Loucy (cell line): ENCODE data around the gene TBC1D8B.

Source experiments
- H2AFZ ChIP-seq: fragments of 200-600 bp; sonication (generic); 2 replicates; pipeline ENCODE4 v1.6.0; 2016; ENCODE audit warnings: antibody characterized with exemption, mild to moderate bottlenecking, low read length, moderate library complexity
- H3F3A ChIP-seq: fragments of 200-600 bp; 2 replicates; pipeline ENCODE4 v1.6.0; 2016; ENCODE audit warnings: antibody characterized with exemption, low read depth, mild to moderate bottlenecking
- H3K27me3 ChIP-seq: fragments of 200-600 bp; sonication (generic); 2 replicates; pipeline ENCODE4 v1.6.1; 2014; ENCODE audit warnings: low read length, mild to moderate bottlenecking; ENCODE audit not compliant: insufficient read depth, poor library complexity, severe bottlenecking
- H3K36me3 ChIP-seq: fragments of 200-600 bp; sonication (generic); 2 replicates; pipeline ENCODE4 v1.6.1; 2016; ENCODE audit warnings: low read length; ENCODE audit not compliant: insufficient read depth
- H3K4me1 ChIP-seq: fragments of 200-600 bp; sonication (generic); 2 replicates; pipeline ENCODE4 v1.5.1; 2014; ENCODE audit warnings: low read length, mild to moderate bottlenecking; ENCODE audit not compliant: insufficient read depth, poor library complexity, severe bottlenecking
- H3K4me2 ChIP-seq: fragments of 200-600 bp; sonication (generic); 2 replicates; pipeline ENCODE4 v1.6.0; 2014; ENCODE audit warnings: antibody characterized with exemption, low read length, low read depth, mild to moderate bottlenecking; ENCODE audit not compliant: poor library complexity, severe bottlenecking
- H3K4me3 ChIP-seq: fragments of 200-600 bp; sonication (generic); 2 replicates; pipeline ENCODE4 v1.5.1; 2014; ENCODE audit warnings: low read length, mild to moderate bottlenecking, mixed read lengths; ENCODE audit not compliant: poor library complexity, severe bottlenecking
- H3K79me2 ChIP-seq: fragments of 200-600 bp; sonication (generic); 2 replicates; pipeline ENCODE4 v1.6.1; 2014; ENCODE audit warnings: low read length; ENCODE audit not compliant: insufficient read depth
- H3K9ac ChIP-seq: fragments of 200-600 bp; sonication (generic); 2 replicates; pipeline ENCODE4 v1.6.0; 2014; ENCODE audit warnings: mild to moderate bottlenecking, low read depth, low read length, moderate library complexity; ENCODE audit not compliant: poor library complexity, severe bottlenecking
- H3K9me2 ChIP-seq: fragments of 200-600 bp; sonication (generic); replicated peaks from 2 replicates; pipeline ENCODE4 v1.6.1; 2016; ENCODE audit warnings: low read depth, low read length, mixed read lengths
- H3K9me3 ChIP-seq: fragments of 200-600 bp; sonication (generic); 2 replicates; pipeline ENCODE4 v1.6.1; 2014; ENCODE audit warnings: mild to moderate bottlenecking, antibody characterized with exemption, low read length, low read depth; ENCODE audit not compliant: insufficient read depth
- H4K20me1 ChIP-seq: fragments of 200-600 bp; sonication (generic); 2 replicates; pipeline ENCODE4 v1.6.0; 2014; ENCODE audit warnings: antibody characterized with exemption, low read length, mild to moderate bottlenecking; ENCODE audit not compliant: insufficient read depth, poor library complexity, severe bottlenecking
- CTCF ChIP-seq: fragments of 200-600 bp; sonication (generic); conservative IDR thresholded peaks from 2 replicates; pipeline ENCODE4 v1.5.1; 2014; ENCODE audit warnings: mild to moderate bottlenecking, antibody characterized with exemption, low read length
- EZH2phosphoT487 ChIP-seq: fragments of 200-600 bp; IDR thresholded peaks from 2 replicates; pipeline ENCODE4 v1.6.1; 2018; ENCODE audit warnings: antibody characterized with exemption, mild to moderate bottlenecking, moderate library complexity, borderline replicate concordance

TBC1D8B gene

GRCh38 chrX:106906361-106906760, 103.9 kb downstream of the TBC1D8B start:
- Histone ChIP-seq H3K27me3 (no peaks in the 10 kb centered on the region), H3K36me3 (no peaks in the 10 kb centered on the region), H4K20me1 (no peaks in the 10 kb centered on the region), H3K79me2 (no peaks in the 10 kb centered on the region), H3K9me2 (no peaks in the 10 kb centered on the region), H3K9ac (no peak overlapping the region), H3K4me2 (no peak overlapping the region), H3F3A (no peaks in the 10 kb centered on the region), H3K4me3 (no peak overlapping the region), H3K4me1 (peaks cover 9% of the 10 kb centered on the region), H3K9me3 (no peaks in the 10 kb centered on the region), H2AFZ (no peak overlapping the region)
- TF ChIP-seq EZH2phosphoT487, result no peak
- TF ChIP-seq CTCF, result no peak

DNA sequence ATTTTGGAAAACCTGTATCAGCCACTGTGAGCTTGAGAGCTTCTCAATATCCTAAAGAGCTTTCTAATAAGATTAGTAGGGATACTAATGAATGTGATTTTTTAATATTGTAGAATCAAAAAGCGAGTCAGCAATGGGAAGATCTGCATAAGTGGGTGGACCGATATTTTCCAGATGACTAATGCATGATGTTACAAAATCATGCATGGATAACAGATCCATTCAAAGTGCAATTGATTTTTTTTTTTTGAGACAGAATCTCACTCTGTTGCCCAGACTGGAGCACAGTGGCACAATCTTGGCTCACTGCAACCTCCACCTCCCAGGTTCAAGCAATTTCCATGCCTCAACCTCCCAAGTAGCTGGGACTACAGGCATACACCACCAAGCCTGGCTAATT, 110.4 kb downstream of the TBC1D8B start:
- H3K36me3 ChIP-seq, result no peaks in the 10 kb centered on the region
- H3K4me2 ChIP-seq, result no peak overlapping the region
- H3K4me3 ChIP-seq, result no peak overlapping the region
- no peak overlapping the region for H3K9ac ChIP-seq
- H2AFZ ChIP-seq, result no peak overlapping the region
- no peaks in the 10 kb centered on the region for H4K20me1 ChIP-seq
- no peaks in the 10 kb centered on the region for H3K79me2 ChIP-seq
- H3K27me3 ChIP-seq, result no peaks in the 10 kb centered on the region
- H3K9me2 ChIP-seq, result no peaks in the 10 kb centered on the region
- TF ChIP-seq EZH2phosphoT487, result no peak
- no peak for TF ChIP-seq CTCF
- no peaks in the 10 kb centered on the region for H3K9me3 ChIP-seq
- no peaks in the 10 kb centered on the region for H3F3A ChIP-seq
- peaks cover 7% of the 10 kb centered on the region for H3K4me1 ChIP-seq

GRCh38 chrX:106917830-106918500, 115.5 kb downstream of the TBC1D8B start:
- H3K9ac ChIP-seq, result no peak overlapping the region
- peak overlapping the region; percentile 12 for H3K4me3 ChIP-seq
- no peaks in the 10 kb centered on the region for H3K79me2 ChIP-seq
- H4K20me1 ChIP-seq, result no peaks in the 10 kb centered on the region
- no peaks in the 10 kb centered on the region for H3K27me3 ChIP-seq
- no peak overlapping the region for H2AFZ ChIP-seq
- H3K9me2 ChIP-seq, result no peaks in the 10 kb centered on the region
- no peaks in the 10 kb centered on the region for H3K36me3 ChIP-seq
- H3F3A ChIP-seq, result no peaks in the 10 kb centered on the region
- TF ChIP-seq CTCF, result no peak
- no peak for TF ChIP-seq EZH2phosphoT487
- peaks cover 16% of the 10 kb centered on the region for H3K4me1 ChIP-seq
- no peaks in the 10 kb centered on the region for H3K9me3 ChIP-seq
- peak overlapping the region; percentile 59 for H3K4me2 ChIP-seq
